ENCODE results near the gene SORCS3. TPM values are rescaled to one million over a fixed set of nuclear protein-coding genes. Genes with fewer than 3 reads are reported as not detected.

Gene SORCS3
- total RNA-seq, 4 donors from 2014 or later, result not detected

DNA sequence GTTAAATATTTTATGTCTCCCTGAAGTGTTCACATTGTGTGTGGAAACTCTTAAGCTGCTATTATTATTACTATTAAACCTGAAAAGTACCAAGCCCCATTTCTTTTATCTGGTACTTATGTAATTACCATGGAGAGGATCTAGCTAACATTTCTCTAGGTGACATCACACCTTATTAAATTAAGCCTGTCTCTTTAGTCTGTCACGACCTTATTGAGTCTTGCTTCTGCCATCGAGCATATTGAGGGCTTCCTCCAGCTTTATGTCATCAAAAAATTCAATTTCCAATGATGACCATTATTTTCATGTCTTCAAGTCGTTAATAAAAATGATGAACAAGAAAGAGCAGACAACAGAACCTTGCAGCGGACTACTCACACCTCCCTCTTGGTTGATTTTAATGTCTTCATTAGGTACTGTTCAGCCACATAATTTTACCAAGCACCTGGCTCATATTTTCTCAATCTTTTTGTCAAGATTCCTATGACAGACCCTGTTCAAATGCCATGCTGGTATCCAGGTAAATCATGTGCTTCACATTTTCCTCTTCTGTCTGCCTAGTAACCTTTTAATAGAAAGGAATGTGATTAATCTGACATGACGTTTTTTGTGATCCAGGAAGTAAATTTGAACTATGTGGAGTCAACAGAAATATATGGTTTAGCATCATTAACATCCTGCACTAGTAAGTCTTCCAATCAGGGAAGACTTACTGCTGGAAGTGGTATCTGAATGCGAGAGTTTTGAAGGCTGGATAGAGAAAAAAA, 556.7 kb downstream of the SORCS3 start:
- no peaks in the 10 kb centered on the region for H3K27me3 ChIP-seq
- TF ChIP-seq, protein P1, sequence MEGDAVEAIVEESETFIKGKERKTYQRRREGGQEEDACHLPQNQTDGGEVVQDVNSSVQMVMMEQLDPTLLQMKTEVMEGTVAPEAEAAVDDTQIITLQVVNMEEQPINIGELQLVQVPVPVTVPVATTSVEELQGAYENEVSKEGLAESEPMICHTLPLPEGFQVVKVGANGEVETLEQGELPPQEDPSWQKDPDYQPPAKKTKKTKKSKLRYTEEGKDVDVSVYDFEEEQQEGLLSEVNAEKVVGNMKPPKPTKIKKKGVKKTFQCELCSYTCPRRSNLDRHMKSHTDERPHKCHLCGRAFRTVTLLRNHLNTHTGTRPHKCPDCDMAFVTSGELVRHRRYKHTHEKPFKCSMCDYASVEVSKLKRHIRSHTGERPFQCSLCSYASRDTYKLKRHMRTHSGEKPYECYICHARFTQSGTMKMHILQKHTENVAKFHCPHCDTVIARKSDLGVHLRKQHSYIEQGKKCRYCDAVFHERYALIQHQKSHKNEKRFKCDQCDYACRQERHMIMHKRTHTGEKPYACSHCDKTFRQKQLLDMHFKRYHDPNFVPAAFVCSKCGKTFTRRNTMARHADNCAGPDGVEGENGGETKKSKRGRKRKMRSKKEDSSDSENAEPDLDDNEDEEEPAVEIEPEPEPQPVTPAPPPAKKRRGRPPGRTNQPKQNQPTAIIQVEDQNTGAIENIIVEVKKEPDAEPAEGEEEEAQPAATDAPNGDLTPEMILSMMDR (IDR thresholded peaks at IDR 0.05 in 4 of 5, conservative IDR thresholded peaks at IDR 0.05 in 1 of 5), result no peak
- TF ChIP-seq POLR2A (IDR thresholded peaks at IDR 0.05), result no peak
- in situ Hi-C loops (cut with MboI; ENCODE audit: low sequenced_read_pairs in 4 of 4), result no loop called here
- H3K4me3 ChIP-seq, result no peak overlapping the region
- intact Hi-C loops (cut with DNase I; ENCODE audit: low total_unique reads), result no loop called here
- DNase-seq (no peak), ATAC-seq (no peak)
- H3K4me1 ChIP-seq, result no peaks in the 10 kb centered on the region
- H3K27ac ChIP-seq, result no peak overlapping the region
- H3K9me3 ChIP-seq, result no peaks in the 10 kb centered on the region
- no peaks in the 10 kb centered on the region for H3K36me3 ChIP-seq

DNA sequence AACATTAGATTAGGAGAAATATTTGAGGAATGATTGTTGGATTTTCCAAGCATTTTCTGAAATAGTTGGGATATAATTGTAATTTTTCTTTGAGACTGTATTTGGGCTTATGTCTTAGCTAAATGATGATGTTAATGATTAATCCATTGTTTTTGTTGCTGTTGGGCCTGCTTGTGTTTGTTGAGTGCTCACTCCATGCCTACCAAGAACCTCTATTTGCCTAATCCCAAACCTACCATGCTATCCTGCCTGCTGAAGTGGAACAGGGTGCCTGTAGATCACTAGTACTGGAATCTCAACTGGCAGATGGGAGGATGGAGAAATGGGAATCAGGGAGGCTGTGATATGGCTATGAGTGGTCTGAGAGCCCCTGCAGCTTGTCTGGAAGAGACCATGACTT, 565.5 kb downstream of the SORCS3 start:
- Histone ChIP-seq H3K27me3 (no peaks in the 10 kb centered on the region), H3K4me1 (no peaks in the 10 kb centered on the region), H3K9me3 (no peaks in the 10 kb centered on the region), H3K36me3 (no peaks in the 10 kb centered on the region), H3K27ac (no peak overlapping the region), H3K4me3 (no peak overlapping the region)
- intact Hi-C loops (cut with DNase I; ENCODE audit: low total_unique reads), result no loop called here
- ATAC-seq (no peak), DNase-seq (no peak)
- in situ Hi-C loops (cut with MboI; ENCODE audit: low sequenced_read_pairs in 4 of 4), result no loop called here
- no peak for TF ChIP-seq POLR2A (IDR thresholded peaks at IDR 0.05)
- TF ChIP-seq, protein P1 (IDR thresholded peaks at IDR 0.05 in 4 of 5, conservative IDR thresholded peaks at IDR 0.05 in 1 of 5), result no peak

DNA sequence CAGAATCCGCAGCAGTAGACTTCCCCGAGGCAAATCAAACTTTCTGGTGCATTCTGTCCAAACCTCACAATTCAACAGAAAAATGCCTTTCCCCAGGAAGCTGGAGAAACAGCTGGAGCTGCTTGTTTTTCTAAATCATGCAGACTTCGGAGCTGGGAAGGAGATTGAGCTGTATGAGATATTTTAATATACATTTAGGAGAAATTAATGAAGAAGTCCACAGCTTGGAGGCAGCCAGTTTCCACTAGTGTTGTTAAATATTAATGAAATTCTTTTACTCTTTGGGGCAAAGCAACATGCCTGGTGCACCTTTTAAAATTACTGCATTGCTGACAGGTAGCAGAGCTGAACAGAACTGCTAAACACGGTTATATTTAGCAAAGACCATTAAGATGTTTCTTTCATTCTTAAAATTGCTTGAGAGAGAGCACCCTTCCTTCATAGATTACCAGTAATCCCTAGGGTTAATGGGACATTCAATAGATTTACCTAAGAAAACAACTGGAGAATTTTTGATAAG, 566.4 kb downstream of the SORCS3 start:
- Histone ChIP-seq H3K36me3 (no peaks in the 10 kb centered on the region), H3K4me3 (no peak overlapping the region), H3K4me1 (no peaks in the 10 kb centered on the region), H3K27me3 (no peaks in the 10 kb centered on the region), H3K27ac (no peak overlapping the region), H3K9me3 (no peaks in the 10 kb centered on the region)
- in situ Hi-C loops (cut with MboI; ENCODE audit: low sequenced_read_pairs in 4 of 4), result no loop called here
- no peak for DNase-seq
- intact Hi-C loops (cut with DNase I; ENCODE audit: low total_unique reads), result no loop called here
- no peak for TF ChIP-seq POLR2A (IDR thresholded peaks at IDR 0.05)
- TF ChIP-seq, protein P1 (IDR thresholded peaks at IDR 0.05 in 4 of 5, conservative IDR thresholded peaks at IDR 0.05 in 1 of 5), result no peak
- no peak for ATAC-seq

DNA sequence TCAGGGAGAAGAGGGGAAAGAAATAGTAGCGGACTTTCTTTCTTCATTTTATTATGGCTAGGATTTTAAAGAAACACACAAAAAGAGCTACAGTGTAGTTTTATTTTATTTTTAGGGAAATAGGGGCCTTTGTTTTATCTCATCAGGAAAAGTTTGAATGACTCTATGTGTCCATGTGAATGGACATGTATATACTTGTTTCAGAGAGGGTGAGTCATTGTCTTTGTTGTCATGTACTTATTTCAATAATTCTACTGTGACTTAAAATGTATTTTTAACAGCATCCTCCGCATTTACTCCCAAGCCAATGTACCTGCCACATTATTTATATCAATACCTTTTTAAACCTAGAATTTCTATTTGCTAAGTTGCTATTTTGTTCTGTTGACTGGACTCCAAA, 569.5 kb downstream of the SORCS3 start:
- no peaks in the 10 kb centered on the region for H3K9me3 ChIP-seq
- H3K4me1 ChIP-seq, result no peaks in the 10 kb centered on the region
- H3K4me3 ChIP-seq, result no peak overlapping the region
- H3K27ac ChIP-seq, result no peak overlapping the region
- ATAC-seq, result no peak
- intact Hi-C loops (cut with DNase I; ENCODE audit: low total_unique reads) (no loop called here), in situ Hi-C loops (cut with MboI; ENCODE audit: low sequenced_read_pairs in 4 of 4) (no loop called here)
- H3K27me3 ChIP-seq, result no peaks in the 10 kb centered on the region
- no peak for TF ChIP-seq POLR2A (IDR thresholded peaks at IDR 0.05)
- TF ChIP-seq, protein P1 (IDR thresholded peaks at IDR 0.05 in 4 of 5, conservative IDR thresholded peaks at IDR 0.05 in 1 of 5), result no peak
- DNase-seq, result no peak
- no peaks in the 10 kb centered on the region for H3K36me3 ChIP-seq
